Memory B cell (primary cell): ENCODE results near the gene MLXIP.
"Not testable (repeated sequence)": the region's sequence is repeated elsewhere in the genome, so short reads cannot be mapped to it uniquely, and the experiment has no call there.

ENCODE experiments used
- ATAC-seq: fragments of 150-1000 bp; cut with Tn5 transposase; 2 replicates; pipeline ENCODE4 v1.10.0; 2021; ENCODE audit warnings: low read depth, mild to moderate bottlenecking, moderate library complexity
- DNase-seq, 2 donors: peaks; one replicate each; pipeline ENCODE4 v3.0.0; 2022; ENCODE audit warnings: low spot score in 2 of 2
- H3K27ac Mint-ChIP-seq: one replicate; pipeline ENCODE4 v1.8.0; 2022; ENCODE audit warnings: mild to moderate bottlenecking, moderate library complexity, mixed read lengths
- H3K27me3 Mint-ChIP-seq: one replicate; pipeline ENCODE4 v1.8.0; 2022; ENCODE audit warnings: mixed read lengths
- H3K36me3 Mint-ChIP-seq: one replicate; pipeline ENCODE4 v1.8.0; 2022; ENCODE audit warnings: mild to moderate bottlenecking, mixed read lengths
- H3K4me1 Mint-ChIP-seq: one replicate; pipeline ENCODE4 v1.8.0; 2022; ENCODE audit warnings: mixed read lengths
- H3K4me3 Mint-ChIP-seq: one replicate; pipeline ENCODE4 v1.8.0; 2022; ENCODE audit warnings: mild to moderate bottlenecking, moderate library complexity, mixed read lengths
- H3K9me3 Mint-ChIP-seq: one replicate; pipeline ENCODE4 v1.8.0; 2022; ENCODE audit warnings: mixed read lengths

The MLXIP gene

DNA sequence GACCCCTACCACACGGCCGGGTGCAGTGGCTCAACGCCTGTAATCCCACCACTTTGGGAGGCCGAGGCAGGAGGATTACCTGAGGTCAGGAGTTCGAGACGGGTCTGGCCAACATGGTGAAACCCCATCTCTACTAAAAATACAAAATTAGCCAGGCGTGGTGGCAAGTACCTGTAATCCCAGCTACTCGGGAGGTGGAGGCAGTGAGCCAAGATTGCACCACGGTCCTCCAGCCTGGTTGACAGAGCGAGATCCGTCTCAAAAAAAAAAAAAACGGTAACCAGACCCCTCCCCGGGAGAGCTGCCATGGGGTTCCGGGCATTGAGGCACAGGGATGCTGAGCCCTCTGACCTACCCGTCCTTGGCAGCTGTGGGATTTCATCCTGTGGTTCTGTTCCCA, 35.1 kb upstream of the MLXIP start:
- Mint-ChIP-seq H3K4me3 (no peak overlapping the region), H3K27me3 (no peaks in the 10 kb centered on the region), H3K36me3 (peaks cover 9% of the 10 kb centered on the region), H3K27ac (no peak overlapping the region), H3K9me3 (no peaks in the 10 kb centered on the region), H3K4me1 (no peaks in the 10 kb centered on the region)
- ATAC-seq, result no peak
- DNase-seq, result no peak

DNA sequence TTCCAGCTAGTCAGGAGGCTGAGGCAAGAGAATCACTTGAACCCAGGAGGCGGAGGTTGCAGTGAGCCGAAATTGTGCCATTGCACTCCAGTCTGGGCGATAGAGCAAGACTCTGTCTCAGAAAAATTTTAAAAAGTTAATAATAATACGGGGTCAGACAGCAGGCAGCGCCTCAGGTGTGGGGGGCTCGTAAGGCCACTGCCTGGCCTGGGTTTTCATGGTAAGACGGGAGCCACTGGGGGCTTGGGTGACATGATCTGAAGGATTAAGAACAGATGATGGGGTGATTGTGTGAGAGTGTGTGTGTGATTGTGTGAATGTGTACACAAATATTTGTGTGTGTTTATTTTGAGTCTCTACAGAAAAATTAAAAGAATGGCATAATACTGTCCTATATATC, 33.3 kb upstream of the MLXIP start:
- Mint-ChIP-seq H3K4me1 (no peaks in the 10 kb centered on the region), H3K4me3 (no peak overlapping the region), H3K9me3 (no peaks in the 10 kb centered on the region), H3K36me3 (peaks cover 9% of the 10 kb centered on the region), H3K27ac (no peak overlapping the region), H3K27me3 (no peaks in the 10 kb centered on the region)
- ATAC-seq (no peak), DNase-seq (no peak)

DNA sequence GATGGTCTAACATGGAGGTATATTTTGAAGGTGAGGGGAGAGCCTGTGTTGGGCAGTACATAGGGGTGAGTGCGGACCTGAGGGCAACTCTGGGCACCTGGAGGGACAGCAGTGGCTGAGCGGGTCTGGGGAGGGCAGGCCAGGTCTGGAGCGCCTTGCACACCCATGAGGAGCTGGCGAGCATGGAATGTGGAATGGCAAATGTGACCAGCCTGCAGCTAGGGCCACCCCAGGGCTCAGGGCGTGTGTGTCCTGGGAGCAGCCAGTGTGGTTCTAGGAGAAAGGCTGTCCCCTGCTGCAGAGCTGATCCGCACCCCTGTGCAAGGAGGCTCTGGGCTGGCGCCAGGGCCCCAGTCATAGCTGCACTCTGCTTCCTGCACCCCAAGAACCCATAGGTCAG, 32.4 kb upstream of the MLXIP start:
- Mint-ChIP-seq H3K9me3 (no peaks in the 10 kb centered on the region), H3K36me3 (peaks cover 9% of the 10 kb centered on the region), H3K4me1 (no peaks in the 10 kb centered on the region), H3K27ac (no peak overlapping the region), H3K4me3 (no peak overlapping the region), H3K27me3 (no peaks in the 10 kb centered on the region)
- DNase-seq (no peak), ATAC-seq (no peak)

DNA sequence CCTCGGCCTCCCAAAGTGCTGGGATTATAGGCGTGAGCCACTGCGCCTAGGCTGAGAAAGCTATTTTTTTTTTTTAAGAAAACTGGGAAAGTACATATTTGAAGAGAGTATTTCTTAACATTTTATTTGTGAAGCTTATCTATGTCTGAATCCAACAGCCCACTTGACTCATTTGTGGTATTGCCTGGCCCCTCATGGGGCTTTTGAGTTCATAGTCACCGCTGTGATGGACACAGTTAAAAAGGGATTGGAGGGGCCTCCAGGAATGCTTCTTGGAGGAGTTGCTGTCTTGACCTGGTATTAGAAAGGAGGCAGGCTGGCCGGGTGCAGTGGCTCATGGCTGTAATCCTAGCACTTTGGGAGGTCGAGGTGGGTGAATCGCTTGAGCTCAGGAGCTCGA, 30.4 kb upstream of the MLXIP start:
- Mint-ChIP-seq H3K4me1 (no peaks in the 10 kb centered on the region), H3K27ac (no peak overlapping the region), H3K4me3 (no peak overlapping the region), H3K27me3 (no peaks in the 10 kb centered on the region), H3K9me3 (no peaks in the 10 kb centered on the region), H3K36me3 (peaks cover 7% of the 10 kb centered on the region)
- DNase-seq (no peak), ATAC-seq (no peak)

DNA sequence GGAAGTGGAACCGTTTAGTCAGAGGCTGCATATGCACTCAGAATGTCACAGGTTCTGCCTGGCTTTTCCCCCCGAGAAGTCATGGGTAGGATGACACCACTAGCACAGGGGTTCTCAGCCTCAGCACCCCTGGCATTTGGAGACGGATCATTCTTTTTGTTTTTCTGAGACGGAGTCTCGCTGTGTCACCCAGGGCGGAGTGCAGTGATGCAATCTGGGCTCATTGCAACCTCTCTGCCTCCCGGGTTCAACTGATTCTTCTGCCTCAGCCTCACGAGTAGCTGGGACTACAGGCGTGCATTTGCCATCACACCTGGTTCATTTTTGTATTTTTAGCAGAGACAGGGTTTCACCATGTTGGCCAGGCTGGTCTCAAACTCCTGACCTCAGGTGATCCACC, 28.7 kb upstream of the MLXIP start:
- no peaks in the 10 kb centered on the region for H3K27me3 Mint-ChIP-seq

DNA sequence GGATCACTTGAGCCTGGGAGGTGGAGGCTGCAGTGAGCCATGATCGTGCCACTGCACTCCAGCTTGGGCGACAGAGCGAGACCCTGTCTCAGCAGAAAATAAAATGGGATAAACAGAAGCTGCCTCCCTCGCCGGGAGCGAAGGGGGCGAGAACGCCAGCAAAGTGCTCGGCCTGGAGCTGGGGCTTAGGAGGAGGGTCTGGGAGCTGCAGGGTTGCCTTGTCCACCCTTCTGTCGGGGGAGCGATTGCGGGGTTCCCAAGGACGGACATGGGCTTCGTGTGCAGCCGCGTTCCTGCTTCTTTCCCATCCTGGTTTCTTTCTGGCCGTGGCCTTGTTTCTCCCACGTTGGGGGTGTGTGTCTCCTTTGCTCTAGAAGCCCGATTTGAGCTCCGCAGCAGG, 27.9 kb upstream of the MLXIP start:
- Mint-ChIP-seq H3K9me3 (no peaks in the 10 kb centered on the region), H3K36me3 (no peaks in the 10 kb centered on the region), H3K27ac (no peak overlapping the region), H3K4me1 (no peaks in the 10 kb centered on the region), H3K4me3 (no peak overlapping the region), H3K27me3 (no peaks in the 10 kb centered on the region)
- no peak for ATAC-seq
- no peak for DNase-seq

More for the DNA sequence above, 28.7 kb upstream of the MLXIP start:
- Mint-ChIP-seq H3K4me1 (no peaks in the 10 kb centered on the region), H3K9me3 (no peaks in the 10 kb centered on the region), H3K36me3 (peaks cover 4% of the 10 kb centered on the region), H3K27ac (no peak overlapping the region), H3K4me3 (no peak overlapping the region)
- ATAC-seq, result no peak
- no peak for DNase-seq

DNA sequence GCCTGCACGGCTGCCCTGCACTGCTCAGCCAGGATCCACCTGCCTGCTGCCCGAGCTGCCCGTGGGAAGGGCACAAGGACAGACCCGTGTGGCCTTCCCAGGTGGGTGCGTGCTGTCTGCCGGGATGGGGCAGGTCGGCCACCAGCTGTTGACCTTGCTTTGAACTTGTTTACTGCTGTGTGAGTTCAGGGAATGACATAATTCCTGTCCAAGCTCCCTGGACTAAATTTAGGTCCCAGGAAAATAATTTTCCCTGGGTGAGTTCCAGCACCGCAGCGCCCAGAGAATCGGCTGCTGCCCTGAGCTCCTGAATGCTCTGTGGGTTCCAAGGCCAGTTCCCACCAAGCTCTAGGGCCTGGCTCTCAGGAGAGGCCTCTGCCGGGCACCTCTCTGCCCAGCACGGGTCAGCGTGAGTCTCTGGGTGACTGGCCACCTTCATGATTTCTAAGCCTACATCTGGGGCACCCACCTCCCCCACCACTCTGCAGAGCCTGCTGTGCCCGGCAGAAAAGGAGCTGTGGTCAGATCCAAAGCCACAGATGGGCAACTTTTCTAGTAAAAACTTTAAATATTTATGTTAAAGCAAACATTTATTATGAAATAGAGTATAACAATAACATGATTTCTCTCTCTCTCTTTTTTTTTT, 27.2 kb upstream of the MLXIP start:
- no peak for DNase-seq
- no peak overlapping the region for H3K27ac Mint-ChIP-seq
- no peak for ATAC-seq
- H3K4me1 Mint-ChIP-seq, result no peaks in the 10 kb centered on the region
- no peaks in the 10 kb centered on the region for H3K27me3 Mint-ChIP-seq
- no peaks in the 10 kb centered on the region for H3K36me3 Mint-ChIP-seq
- H3K9me3 Mint-ChIP-seq, result no peaks in the 10 kb centered on the region
- H3K4me3 Mint-ChIP-seq, result no peak overlapping the region

DNA sequence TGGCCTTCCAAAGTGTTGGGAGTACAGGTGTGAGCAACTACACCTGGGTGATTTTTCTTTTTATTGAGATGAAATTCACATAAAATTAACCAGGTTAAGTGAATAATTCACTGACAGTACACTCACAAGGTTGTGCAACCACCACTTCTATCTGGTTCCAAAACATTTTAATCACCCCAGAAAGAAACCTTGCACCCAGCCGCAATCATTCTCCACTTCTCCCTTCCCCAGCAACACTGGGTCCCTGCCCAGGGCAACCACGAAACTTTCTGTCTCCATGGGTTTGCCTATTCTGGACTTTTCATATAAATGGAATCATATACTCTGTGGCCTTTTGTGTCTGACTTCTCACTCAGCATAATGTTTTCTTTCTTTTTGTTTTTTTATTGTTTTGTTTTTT, 26.3 kb upstream of the MLXIP start:
- ATAC-seq (no peak), DNase-seq (no peak)
- Mint-ChIP-seq H3K27me3 (no peaks in the 10 kb centered on the region), H3K4me1 (no peaks in the 10 kb centered on the region), H3K36me3 (no peaks in the 10 kb centered on the region), H3K9me3 (no peaks in the 10 kb centered on the region), H3K27ac (no peak overlapping the region), H3K4me3 (no peak overlapping the region)

DNA sequence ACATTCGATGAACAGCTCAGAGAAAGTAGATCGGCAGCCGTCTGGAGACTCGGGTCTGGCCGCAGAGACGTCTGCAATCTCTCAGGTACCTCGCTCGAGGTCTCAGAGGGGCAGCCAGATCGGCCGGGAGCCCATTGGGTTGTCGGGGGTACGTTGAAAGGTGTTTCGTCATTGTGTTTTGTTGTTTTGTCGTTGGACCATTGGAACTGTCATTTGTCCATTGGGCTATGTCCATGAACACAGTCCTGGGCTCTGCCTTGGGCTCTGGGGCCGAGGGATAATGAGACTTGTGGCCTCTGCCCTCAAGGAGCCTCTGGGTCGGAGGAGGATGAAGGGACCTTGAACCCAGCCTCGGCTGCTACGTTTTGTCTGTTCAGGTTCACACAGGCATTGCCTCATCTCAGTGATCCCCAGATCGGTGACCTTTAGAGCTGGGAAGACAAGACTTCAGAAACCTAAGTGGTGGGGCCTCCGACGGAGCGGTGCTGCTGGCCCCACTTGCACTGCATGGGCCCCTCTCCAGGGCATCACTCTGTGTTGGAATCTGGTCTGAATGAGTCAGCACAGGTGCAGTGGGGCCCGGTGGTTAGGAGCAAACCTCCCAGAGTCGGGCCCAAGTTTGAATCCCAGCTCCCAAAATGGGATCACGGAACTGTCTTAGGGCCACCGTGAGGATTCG, 23.6 kb upstream of the MLXIP start:
- H3K4me1 Mint-ChIP-seq, result no peaks in the 10 kb centered on the region
- ATAC-seq (no peak), DNase-seq (no peak)
- peaks cover 2% of the 10 kb centered on the region for H3K36me3 Mint-ChIP-seq
- no peak overlapping the region for H3K27ac Mint-ChIP-seq
- H3K4me3 Mint-ChIP-seq, result no peak overlapping the region
- H3K27me3 Mint-ChIP-seq, result no peaks in the 10 kb centered on the region
- no peaks in the 10 kb centered on the region for H3K9me3 Mint-ChIP-seq

DNA sequence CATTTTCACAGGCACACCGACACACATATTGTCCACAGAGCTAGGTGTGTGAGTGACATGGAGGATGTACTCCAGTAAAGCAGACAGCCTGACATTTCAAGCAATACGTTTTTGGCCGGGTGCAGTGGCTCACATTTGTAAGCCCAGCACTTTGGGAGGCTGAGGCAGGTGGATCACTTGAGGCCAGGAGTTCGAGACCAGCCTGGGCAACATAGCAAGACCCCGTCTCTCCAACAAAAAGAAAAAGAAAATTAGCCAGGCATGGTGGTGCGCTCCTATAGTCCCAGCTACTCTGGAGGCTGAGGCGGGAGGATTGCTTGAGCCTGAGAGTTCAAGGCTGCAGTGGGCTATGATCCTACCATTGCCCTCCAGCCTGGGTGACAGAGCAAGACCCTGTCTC, 22.1 kb upstream of the MLXIP start:
- H3K4me3 Mint-ChIP-seq, ATAC-seq, H3K4me1 Mint-ChIP-seq, H3K9me3 Mint-ChIP-seq, H3K27me3 Mint-ChIP-seq, H3K27ac Mint-ChIP-seq, H3K36me3 Mint-ChIP-seq, DNase-seq: not testable (repeated sequence)

DNA sequence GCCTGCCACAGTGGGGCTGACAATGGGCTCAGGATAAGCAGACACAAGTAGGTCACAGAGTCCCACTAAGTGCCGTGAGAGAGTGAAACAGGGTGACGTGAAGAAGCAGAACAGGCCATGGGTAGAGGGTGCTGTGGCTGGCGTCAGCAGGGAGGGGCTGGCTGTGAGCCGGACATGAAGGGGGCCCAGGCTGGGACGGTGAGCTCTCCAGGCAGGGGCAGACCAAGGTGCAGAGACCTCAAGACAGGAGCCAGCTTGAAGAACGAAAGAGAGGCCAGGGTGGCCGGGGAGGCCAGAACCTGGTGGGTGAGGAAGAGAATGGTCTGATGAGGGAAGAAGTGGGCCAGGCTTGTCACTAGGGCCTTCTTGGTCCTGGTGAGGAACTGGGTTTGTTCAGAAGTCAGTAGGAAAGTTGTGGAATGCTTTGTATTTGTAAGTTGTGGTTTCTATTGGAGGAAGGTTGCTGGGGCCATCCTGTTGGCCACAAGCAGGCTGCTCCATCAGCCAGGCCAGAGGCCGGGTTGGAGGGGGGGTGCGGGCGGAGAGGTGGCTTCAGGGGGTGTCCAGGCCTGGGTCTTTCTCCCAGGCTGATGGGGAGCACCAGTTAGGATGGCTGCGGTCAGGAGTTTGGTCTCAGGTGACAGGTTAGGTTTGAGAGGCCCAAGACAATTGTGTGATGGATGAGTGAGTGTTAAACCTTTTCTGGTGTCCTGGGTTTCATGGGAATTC, 21.4 kb upstream of the MLXIP start:
- ATAC-seq (no peak), DNase-seq (no peak)
- Mint-ChIP-seq H3K9me3 (no peaks in the 10 kb centered on the region), H3K4me1 (no peaks in the 10 kb centered on the region), H3K27ac (peak overlapping the region; percentile 10), H3K4me3 (no peak overlapping the region), H3K27me3 (no peaks in the 10 kb centered on the region), H3K36me3 (peaks cover 2% of the 10 kb centered on the region)

DNA sequence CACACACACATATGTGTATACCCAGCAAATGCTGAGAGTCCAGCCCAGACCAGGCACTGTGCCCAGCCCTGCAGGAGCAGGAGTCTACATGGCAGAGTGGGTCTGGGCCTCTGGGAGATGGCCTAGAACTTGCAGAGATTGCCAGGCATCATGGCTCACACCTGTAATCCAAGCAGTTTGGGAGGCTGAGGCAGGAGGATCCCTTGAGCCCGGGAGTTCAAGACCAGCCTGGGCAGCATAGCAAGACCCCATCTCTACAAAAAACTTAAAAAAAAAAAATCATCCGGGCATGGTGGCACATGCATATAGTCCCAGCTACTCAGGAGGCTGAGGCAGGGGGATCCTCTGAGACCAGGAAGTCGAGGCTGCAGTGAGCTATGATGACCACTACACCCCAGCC, 20.8 kb upstream of the MLXIP start:
- Mint-ChIP-seq H3K9me3 (no peaks in the 10 kb centered on the region), H3K27me3 (no peaks in the 10 kb centered on the region), H3K4me3 (no peak overlapping the region), H3K36me3 (peaks cover 2% of the 10 kb centered on the region), H3K27ac (no peak overlapping the region), H3K4me1 (no peaks in the 10 kb centered on the region)
- DNase-seq (no peak), ATAC-seq (no peak)

DNA sequence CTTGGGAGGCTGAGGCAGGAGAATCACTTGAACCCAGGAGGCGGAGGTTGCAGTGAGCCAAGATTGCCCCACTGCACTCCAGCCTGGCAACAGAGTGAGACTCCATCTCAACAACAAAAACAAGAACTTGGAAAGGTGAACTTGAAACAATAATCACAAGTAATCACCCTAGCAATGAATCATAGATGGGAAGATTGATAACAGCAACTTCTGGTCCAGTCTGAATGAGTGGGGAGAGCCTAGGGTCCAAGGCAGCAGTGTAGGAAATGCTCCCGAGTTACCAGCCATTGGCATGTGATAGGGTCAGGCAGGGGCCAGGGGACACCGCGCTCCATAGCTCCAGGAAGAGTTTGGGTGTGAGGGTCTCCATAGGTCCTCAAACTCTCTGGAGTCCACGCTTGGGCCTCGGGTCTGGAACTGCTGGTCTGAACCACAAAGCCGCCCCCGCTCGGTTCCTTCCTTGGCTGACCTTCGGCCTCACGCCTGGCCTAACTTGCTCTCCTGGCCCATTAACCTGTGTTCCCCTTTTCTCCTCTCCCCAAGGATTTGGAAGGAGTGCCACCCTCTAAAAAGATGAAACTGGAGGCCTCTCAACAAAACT, 19.9 kb upstream of the MLXIP start:
- ATAC-seq (no peak), DNase-seq (no peak)
- H3K27ac Mint-ChIP-seq, result no peak overlapping the region
- no peaks in the 10 kb centered on the region for H3K27me3 Mint-ChIP-seq
- peaks cover 2% of the 10 kb centered on the region for H3K36me3 Mint-ChIP-seq
- no peaks in the 10 kb centered on the region for H3K9me3 Mint-ChIP-seq
- H3K4me3 Mint-ChIP-seq, result no peak overlapping the region
- peaks cover 7% of the 10 kb centered on the region for H3K4me1 Mint-ChIP-seq

DNA sequence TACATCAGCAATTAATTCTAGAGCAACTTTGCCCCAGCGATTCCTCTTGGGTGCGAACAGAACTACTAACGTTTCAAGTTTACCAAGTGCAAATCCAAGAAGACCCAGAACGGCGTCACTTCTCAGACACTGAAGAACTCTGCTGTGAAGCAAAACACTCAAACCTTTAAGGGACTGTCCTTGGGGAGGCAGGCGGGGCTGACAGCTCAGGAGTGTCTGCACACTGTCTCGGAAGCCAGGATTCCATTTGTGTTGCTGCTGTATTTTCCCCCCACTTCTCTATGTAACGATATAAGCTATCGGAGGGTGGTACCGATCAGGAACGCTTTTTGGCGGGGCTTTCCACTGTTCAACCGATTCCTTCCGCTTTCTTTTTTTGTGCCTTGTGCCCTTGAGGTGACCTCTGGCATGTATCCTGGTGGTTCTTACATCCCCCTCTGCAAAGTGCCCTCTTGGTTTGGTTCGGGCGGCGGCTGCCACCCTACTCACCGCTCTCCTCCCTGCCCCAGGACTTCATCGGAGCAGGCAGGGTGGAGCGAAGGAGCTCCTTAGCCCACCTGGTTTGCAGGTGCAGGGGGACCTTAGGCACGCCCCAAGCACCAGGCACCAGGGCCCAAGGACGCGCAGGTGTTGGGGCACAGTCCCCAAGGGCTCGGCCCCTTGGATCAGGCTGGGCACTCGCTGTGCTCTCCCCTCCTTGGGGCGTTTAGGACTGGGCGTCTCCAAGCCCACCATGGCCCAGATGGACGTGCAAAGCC, 19.2 kb upstream of the MLXIP start:
- Mint-ChIP-seq H3K4me1 (peaks cover 9% of the 10 kb centered on the region), H3K9me3 (no peaks in the 10 kb centered on the region), H3K27ac (no peak overlapping the region), H3K4me3 (no peak overlapping the region), H3K27me3 (no peaks in the 10 kb centered on the region), H3K36me3 (peaks cover 2% of the 10 kb centered on the region)
- ATAC-seq (no peak), DNase-seq (no peak)
